Neural progenitor cell (in vitro differentiated cells): ENCODE measurements around the gene C1RL. TPM values are rescaled to one million over a fixed set of nuclear protein-coding genes. Genes with fewer than 3 reads are reported as not detected.

ENCODE experiments used
- DNase-seq: peaks from one replicate; pipeline ENCODE4 v3.0.0-alpha.2; 2016; ENCODE audit warnings: low spot score
- H2AFZ ChIP-seq: fragments of 200-600 bp; sonication (generic); replicated peaks from 2 replicates; pipeline ENCODE4 v1.6.1; 2016; ENCODE audit warnings: antibody characterized with exemption
- H3F3A ChIP-seq: fragments of 200-600 bp; sonication (generic); 2 replicates; pipeline ENCODE4 v1.6.1; 2016; ENCODE audit warnings: antibody characterized with exemption, low read depth
- H3K27ac ChIP-seq: fragments of 200-600 bp; sonication (generic); 2 replicates; pipeline ENCODE4 v1.5.1; 2016; ENCODE audit warnings: mild to moderate bottlenecking
- H3K27me3 ChIP-seq: fragments of 200-600 bp; sonication (generic); 2 replicates; pipeline ENCODE4 v1.6.1; 2016; ENCODE audit warnings: mild to moderate bottlenecking, moderate library complexity
- H3K36me3 ChIP-seq: fragments of 200-600 bp; sonication (generic); 2 replicates; pipeline ENCODE4 v1.5.1; 2016
- H3K4me1 ChIP-seq: fragments of 200-600 bp; sonication (generic); 2 replicates; pipeline ENCODE4 v1.6.1; 2016; ENCODE audit warnings: mixed run types
- H3K4me2 ChIP-seq: fragments of 200-600 bp; sonication (generic); 2 replicates; pipeline ENCODE4 v1.6.1; 2016
- H3K4me3 ChIP-seq: fragments of 200-600 bp; sonication (generic); 2 replicates; pipeline ENCODE4 v1.5.1; 2016
- H3K79me2 ChIP-seq: fragments of 200-600 bp; sonication (generic); 2 replicates; pipeline ENCODE4 v1.6.1; 2016; ENCODE audit warnings: low read depth
- H3K9ac ChIP-seq: fragments of 200-600 bp; sonication (generic); 2 replicates; pipeline ENCODE4 v1.6.1; 2016
- H3K9me3 ChIP-seq: fragments of 200-600 bp; sonication (generic); 2 replicates; pipeline ENCODE4 v1.5.1; 2016; ENCODE audit warnings: low read depth
- H4K20me1 ChIP-seq: fragments of 200-600 bp; sonication (generic); 2 replicates; pipeline ENCODE4 v1.6.1; 2016; ENCODE audit warnings: low read depth
- H3K27ac Mint-ChIP-seq: 3 replicates; pipeline ENCODE4 v1.8.0; 2021; ENCODE audit warnings: mixed read lengths
- H3K27me3 Mint-ChIP-seq: 2 replicates; pipeline ENCODE4 v1.8.0; 2022; ENCODE audit warnings: low read depth, mild to moderate bottlenecking, inconsistent platforms, moderate library complexity, mixed read lengths; ENCODE audit not compliant: insufficient read depth
- H3K36me3 Mint-ChIP-seq: 3 replicates; pipeline ENCODE4 v1.8.0; 2021; ENCODE audit warnings: mixed read lengths
- H3K4me1 Mint-ChIP-seq: 3 replicates; pipeline ENCODE4 v1.8.0; 2021; ENCODE audit warnings: mixed read lengths
- H3K4me3 Mint-ChIP-seq: 3 replicates; pipeline ENCODE4 v1.8.0; 2021; ENCODE audit warnings: mild to moderate bottlenecking, moderate library complexity, mixed read lengths
- H3K9me3 Mint-ChIP-seq: 3 replicates; pipeline ENCODE4 v1.8.0; 2020; ENCODE audit warnings: mixed read lengths
- CTCF ChIP-seq: fragments of 200-600 bp; sonication (generic); IDR thresholded peaks from 2 replicates; pipeline ENCODE4 v1.5.1; 2017; ENCODE audit warnings: antibody characterized with exemption, mild to moderate bottlenecking
- EZH2 ChIP-seq: fragments of 200-600 bp; sonication (generic); IDR thresholded peaks from 2 replicates; pipeline ENCODE4 v1.6.1; 2017; ENCODE audit warnings: antibody characterized with exemption, mild to moderate bottlenecking, moderate library complexity
- EZH2phosphoT487 ChIP-seq: fragments of 200-600 bp; sonication (generic); IDR thresholded peaks from 2 replicates; pipeline ENCODE4 v1.6.1; 2017; ENCODE audit warnings: antibody characterized with exemption
- total RNA-seq: library from RNA; depleted of rRNA; stranded (reverse); fragments of >200 nt; gene quantifications from 2 replicates; pipeline ENCODE4 v1.2.3, GENCODE V29; 2015; ENCODE audit warnings: low replicate concordance

Gene C1RL
- total RNA-seq, 1 donor from 2014 or later, result 32.2 TPM

DNA sequence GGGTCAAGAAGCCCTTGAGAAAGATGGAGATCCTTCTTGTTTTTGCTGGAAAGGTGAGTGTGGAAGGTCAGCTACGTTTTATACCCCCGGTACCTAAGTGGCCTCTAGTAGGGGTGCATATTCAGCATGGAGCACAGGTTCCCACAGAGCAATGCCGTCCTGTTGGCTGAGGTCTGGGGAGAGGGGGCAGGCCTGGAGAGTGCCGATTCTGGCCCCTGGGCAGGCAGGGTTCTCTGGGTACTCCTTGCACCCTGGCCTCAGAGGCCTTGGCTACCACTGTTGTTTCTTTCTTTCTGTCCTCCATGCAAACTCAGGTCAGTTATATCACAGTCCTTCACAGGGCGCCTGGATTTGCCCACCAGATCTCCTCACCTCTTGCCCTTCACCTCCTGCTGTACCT, 11.2 kb upstream of the C1RL start:
- Histone ChIP-seq H3K79me2 (no peaks in the 10 kb centered on the region), H4K20me1 (no peaks in the 10 kb centered on the region), H3F3A (no peaks in the 10 kb centered on the region), H3K27me3 (no peaks in the 10 kb centered on the region), H3K9ac (no peak overlapping the region), H3K4me3 (no peak overlapping the region), H3K27ac (no peak overlapping the region), H3K36me3 (no peaks in the 10 kb centered on the region), H2AFZ (no peak overlapping the region), H3K4me2 (no peak overlapping the region), H3K9me3 (no peaks in the 10 kb centered on the region), H3K4me1 (no peaks in the 10 kb centered on the region)
- Mint-ChIP-seq H3K4me1 (peaks cover 13% of the 10 kb centered on the region), H3K27me3 (peaks cover 19% of the 10 kb centered on the region), H3K4me3 (no peak overlapping the region), H3K36me3 (no peaks in the 10 kb centered on the region), H3K9me3 (no peaks in the 10 kb centered on the region), H3K27ac (no peak overlapping the region)
- no peak for TF ChIP-seq EZH2
- TF ChIP-seq CTCF, result no peak
- TF ChIP-seq EZH2phosphoT487, result no peak
- DNase-seq, result no peak

GRCh38 chr12:7118881-7119280, 9.9 kb upstream of the C1RL start:
- Mint-ChIP-seq H3K27ac (no peak overlapping the region), H3K4me3 (no peak overlapping the region), H3K9me3 (no peaks in the 10 kb centered on the region), H3K4me1 (peaks cover 8% of the 10 kb centered on the region), H3K36me3 (no peaks in the 10 kb centered on the region), H3K27me3 (peaks cover 16% of the 10 kb centered on the region)
- Histone ChIP-seq H3K4me3 (no peak overlapping the region), H3K79me2 (no peaks in the 10 kb centered on the region), H2AFZ (no peak overlapping the region), H3K36me3 (no peaks in the 10 kb centered on the region), H4K20me1 (no peaks in the 10 kb centered on the region), H3K4me1 (no peaks in the 10 kb centered on the region), H3K27me3 (no peaks in the 10 kb centered on the region), H3F3A (no peaks in the 10 kb centered on the region), H3K27ac (no peak overlapping the region), H3K9me3 (no peaks in the 10 kb centered on the region), H3K9ac (no peak overlapping the region), H3K4me2 (no peak overlapping the region)
- TF ChIP-seq CTCF (no peak), EZH2phosphoT487 (no peak), EZH2 (no peak)
- DNase-seq, result no peak

DNA sequence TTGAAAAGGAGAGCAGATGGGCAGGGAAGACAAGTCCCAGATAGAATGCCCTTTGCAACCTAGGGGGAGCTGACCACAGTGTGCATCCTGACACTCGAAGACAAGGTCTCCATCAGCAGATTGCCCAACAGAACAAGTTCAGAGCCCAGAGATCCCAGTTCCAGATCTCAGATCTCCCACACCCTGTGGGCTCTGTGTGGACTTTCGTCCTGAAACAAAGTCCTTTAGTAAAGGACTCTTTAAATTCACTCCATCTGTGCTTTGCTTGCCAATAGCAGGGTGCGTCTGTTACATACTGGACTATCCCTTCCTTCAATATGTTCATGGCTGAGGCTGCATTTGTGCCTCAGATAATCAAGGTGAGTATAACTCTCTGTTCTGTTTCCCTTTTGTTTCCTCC, 8.7 kb upstream of the C1RL start:
- H3K36me3 Mint-ChIP-seq, result no peaks in the 10 kb centered on the region
- H3K27me3 Mint-ChIP-seq, result peaks cover 16% of the 10 kb centered on the region
- TF ChIP-seq EZH2phosphoT487, result no peak
- no peak for TF ChIP-seq CTCF
- no peak for TF ChIP-seq EZH2

More for the DNA sequence above, 8.7 kb upstream of the C1RL start:
- Mint-ChIP-seq H3K27ac (no peak overlapping the region), H3K4me3 (no peak overlapping the region), H3K4me1 (no peaks in the 10 kb centered on the region), H3K9me3 (no peaks in the 10 kb centered on the region)
- H2AFZ ChIP-seq, result no peak overlapping the region
- H4K20me1 ChIP-seq, result no peaks in the 10 kb centered on the region
- H3K9ac ChIP-seq, result no peak overlapping the region
- no peaks in the 10 kb centered on the region for H3K79me2 ChIP-seq
- H3K36me3 ChIP-seq, result no peaks in the 10 kb centered on the region
- no peaks in the 10 kb centered on the region for H3K9me3 ChIP-seq
- no peak overlapping the region for H3K4me2 ChIP-seq
- H3K4me1 ChIP-seq, result no peaks in the 10 kb centered on the region
- no peaks in the 10 kb centered on the region for H3K27me3 ChIP-seq
- no peak for DNase-seq
- no peak overlapping the region for H3K27ac ChIP-seq
- H3K4me3 ChIP-seq, result no peak overlapping the region
- no peaks in the 10 kb centered on the region for H3F3A ChIP-seq
